Tongue (tissue), 3 donors: ENCODE measurements around the gene PXK. TPM values are rescaled to one million over a fixed set of nuclear protein-coding genes. Genes with fewer than 3 reads are reported as not detected.

ENCODE experiments used
- DNase-seq: peaks from one replicate; pipeline ENCODE4 v3.0.0-alpha.2; 2015
- small RNA-seq: library from RNA; depleted of rRNA; stranded (forward); fragments of <200 nt; gene quantifications from one replicate; pipeline ENCODE3, GENCODE V24; 2014; ENCODE audit warnings: low replicate concordance
- total RNA-seq: library from RNA; depleted of rRNA; stranded (reverse); fragments of >200 nt; gene quantifications from one replicate; pipeline ENCODE4 v1.2.3, GENCODE V29; 2014

The PXK gene
- total RNA-seq, 1 donor from 2014 or later = 27.8 TPM

GRCh38 chr3:58466899-58467563, 134.3 kb downstream of the PXK start:
- no peak for DNase-seq

- DNase-seq = no peak
These were observed 136.4 kb downstream of the PXK start for GRCh38 chr3:58469096-58469495.

GRCh38 chr3:58470363-58471024, 137.8 kb downstream of the PXK start:
- DNase-seq = no peak

- peak; percentile 76 for DNase-seq
These were observed 138.6 kb downstream of the PXK start for GRCh38 chr3:58471025-58471887.

- DNase-seq = no peak
These were observed 140.6 kb downstream of the PXK start for GRCh38 chr3:58473275-58473674.

GRCh38 chr3:58474348-58474911, 141.7 kb downstream of the PXK start:
- DNase-seq = no peak

GRCh38 chr3:58474967-58475578, 142.4 kb downstream of the PXK start:
- DNase-seq = no peak

Small RNAs within 50 kb of the gene (small RNA-seq; reads per million reads assigned to genes)
- not detected for gene AC098479.1

Other genes with a start within 250 kb of the PXK start
- not detected for gene DNASE1L3, start 121.9 kb upstream of the PXK start, total RNA-seq
- 8.3 TPM for gene ABHD6, start 95.1 kb upstream of the PXK start, total RNA-seq
- gene RPP14, start 26.6 kb upstream of the PXK start, total RNA-seq = 29.1 TPM
- gene HTD2, start 26.4 kb upstream of the PXK start, total RNA-seq = 21.8 TPM
- 226 TPM for gene PDHB, start 100.9 kb downstream of the PXK start, total RNA-seq
- gene KCTD6, start 159.2 kb downstream of the PXK start, total RNA-seq = 13.3 TPM
- gene ACOX2, start 204.3 kb downstream of the PXK start, total RNA-seq = 12.6 TPM
- 1.7 TPM for gene FAM107A, start 244.5 kb downstream of the PXK start, total RNA-seq